GM12878 (cell line): ENCODE data around the gene POLA1. TPM values are rescaled to one million over a fixed set of nuclear protein-coding genes. Genes with fewer than 3 reads are reported as not detected.
A peak's percentile ranks its signal among the peaks of the same experiment; 100 is the strongest.

Source experiments
- ATAC-seq: fragments of 200-7000 bp; cut with Tn5 transposase; 3 replicates; pipeline ENCODE4 v1.9.1; 2020; ENCODE audit warnings: mild to moderate bottlenecking, moderate library complexity
- BruUV-seq: library from RNA; stranded (reverse); fragments of 400-500 nt; replicated peaks from 2 replicates; lab custom pipeline; 2021; lab: Mats Ljungman, UMichigan
- CTCF ChIA-PET: fragments of 300-600 bp; sonication (Branson Sonifier 250); formaldehyde crosslinking; extraction: SDS; loops from one replicate; lab custom pipeline; 2021; ENCODE audit warnings: inconsistent platforms; lab: Yijun Ruan, JAX
- POLR2A ChIA-PET: fragments of 350-600 bp; formaldehyde crosslinking; extraction: SDS; loops from one replicate; lab custom pipeline; 2021; ENCODE audit warnings: inconsistent platforms; lab: Charles Lee
- RAD21 ChIA-PET: fragments of 300-600 bp; sonication (Branson Sonifier 250); formaldehyde crosslinking; loops from one replicate; lab custom pipeline; 2023; ENCODE audit warnings: antibody characterized with exemption; ENCODE audit not compliant: unreplicated experiment; lab: Charles Lee
- SMC1A ChIA-PET: fragments of 300-600 bp; sonication (Branson Sonifier 250); formaldehyde crosslinking; loops from one replicate; lab custom pipeline; 2023; ENCODE audit not compliant: unreplicated experiment, uncharacterized antibody; lab: Charles Lee
- DNase-seq: peaks from one replicate; pipeline ENCODE4 v3.0.0-alpha.2; 2011; ENCODE audit warnings: low read depth, low spot score
- FAIRE-seq: peaks from 3 replicates; lab custom pipeline; 2011; peaks lifted over from hg19 to GRCh38; lab: Jason Lieb, UNC
- H2AFZ ChIP-seq: 2 replicates; pipeline ENCODE4 v1.6.0; 2011; ENCODE audit warnings: low read depth, low read length, control low read depth; ENCODE audit not compliant: control insufficient read depth
- H3K27ac ChIP-seq: 2 replicates; pipeline ENCODE4 v1.5.1; 2011; ENCODE audit warnings: control low read depth; ENCODE audit not compliant: control insufficient read depth, insufficient read depth
- H3K27me3 ChIP-seq, 2 experiments: replicated peaks in 1 of 2; 2 replicates each; pipeline versions ENCODE4 v1.6.0 to v1.6.1; 2011; ENCODE audit warnings: low read length in 1 of 2; ENCODE audit not compliant: control insufficient read depth in 2 of 2, insufficient read depth in 2 of 2
- H3K36me3 ChIP-seq, 2 experiments: 2 replicates each; pipeline ENCODE4 v1.5.1; 2011; ENCODE audit warnings: low read length in 1 of 2; ENCODE audit not compliant: control insufficient read depth in 2 of 2, insufficient read depth in 2 of 2
- H3K4me1 ChIP-seq: 2 replicates; pipeline ENCODE4 v1.6.1; 2011; ENCODE audit warnings: mild to moderate bottlenecking, low read length, moderate library complexity, mixed read lengths; ENCODE audit not compliant: control insufficient read depth, insufficient read depth
- H3K4me2 ChIP-seq: 2 replicates; pipeline ENCODE4 v1.6.0; 2011; ENCODE audit warnings: control low read depth; ENCODE audit not compliant: control insufficient read depth, insufficient read depth
- H3K4me3 ChIP-seq: fragments of 200-600 bp; sonication (generic); 2 replicates; pipeline ENCODE4 v1.5.1; 2016
- H3K79me2 ChIP-seq: 2 replicates; pipeline ENCODE4 v1.6.0; 2011; ENCODE audit warnings: low read length; ENCODE audit not compliant: control insufficient read depth, insufficient read depth
- H3K9ac ChIP-seq: 2 replicates; pipeline ENCODE4 v1.8.0; 2011; ENCODE audit warnings: low read length, control low read depth, mixed read lengths; ENCODE audit not compliant: control insufficient read depth, insufficient read depth
- H3K9me3 ChIP-seq: replicated peaks from 3 replicates; pipeline ENCODE4 v1.5.1; 2011; ENCODE audit warnings: mild to moderate bottlenecking, low read length; ENCODE audit not compliant: control insufficient read depth, insufficient read depth
- H4K20me1 ChIP-seq: 2 replicates; pipeline ENCODE4 v1.6.0; 2011; ENCODE audit not compliant: control insufficient read depth, insufficient read depth
- HDAC6 ChIP-seq: fragments of 200-600 bp; sonication (generic); IDR thresholded peaks from one replicate; pipeline ENCODE4 v1.8.0; 2017; ENCODE audit warnings: antibody characterized with exemption; ENCODE audit not compliant: unreplicated experiment
- NFXL1 ChIP-seq: fragments of 450-650 bp; IDR thresholded peaks from 2 replicates; pipeline ENCODE4 v1.6.1; 2017; ENCODE audit warnings: antibody characterized with exemption, mild to moderate bottlenecking, borderline replicate concordance
- RCOR1 ChIP-seq: conservative IDR thresholded peaks from 2 replicates; pipeline ENCODE4 v1.6.1; 2012; ENCODE audit warnings: low read depth, low read length, improper control_type of control experiment
- SUZ12 ChIP-seq: fragments of 200-600 bp; sonication (generic); IDR thresholded peaks from one replicate; pipeline ENCODE4 v1.6.1; 2018; ENCODE audit warnings: antibody characterized with exemption, mild to moderate bottlenecking; ENCODE audit not compliant: unreplicated experiment
- TAF1 ChIP-seq: IDR thresholded peaks from 2 replicates; pipeline ENCODE4 v1.6.1; 2011; ENCODE audit warnings: mild to moderate bottlenecking, low read depth, low read length, borderline replicate concordance
- WGBS: methylation state at CpG from one replicate; pipeline ENCODE4 v1.1.6; 2016; ENCODE audit warnings: low lambda C conversion rate; ENCODE audit not compliant: insufficient replicate concordance, insufficient coverage; ENCODE audit errors: missing lambda C conversion rate; 5-methylcytosine and 5-hydroxymethylcytosine counted together
- in situ Hi-C: fragments of 300-500 bp; cut with MboI; formaldehyde crosslinking; loops from 9 replicates; pipeline ENCODE4 v1.14.3; 2018; ENCODE audit warnings: mixed read lengths
- intact Hi-C: fragments of 100-400 bp; cut with micrococcal nuclease; formaldehyde crosslinking; loops from one replicate; pipeline ENCODE4 v1.14.2; 2022; ENCODE audit not compliant: unreplicated experiment
- polyA plus RNA-seq, 11 experiments: library from polyadenylated mRNA; depleted of rRNA in 4 of 11; unstranded in 6 of 11; stranded (reverse) in 5 of 11; fragments of >200 nt; fragmentation: Nextera tagmentation in 4 of 11; fragmentation: Illumina TruSeq in 1 of 11; extraction: Ambion mirVana in 4 of 11; extraction: Trizol in 1 of 11; gene quantifications; 1 replicate in 1 of 11; 2 replicates in 10 of 11; pipeline versions ENCODE4 v1.2.1 to v1.2.3, GENCODE V29; 2011 to 2016; ENCODE audit warnings: inconsistent platforms in 2 of 11, missing spikeins in 2 of 11, low read depth in 1 of 11
- total RNA-seq, 4 experiments: library from RNA; depleted of rRNA in 3 of 4; stranded (reverse); fragments of >200 nt in 3 of 4; fragmentation: Illumina TruSeq in 1 of 4; extraction: Trizol in 1 of 4; gene quantifications; 2 replicates each; pipeline versions ENCODE4 v1.2.1 to v1.2.3, GENCODE V29; 2013 to 2021

POLA1 gene
- total and polyA plus RNA-seq, 10 of the 15 experiments (the other 5 are each of a cell fraction or from before 2014, with no cell fraction given) = 6.5 to 34.7 (median 24.8) TPM

GRCh38 chrX:25012433-25012735, 318.7 kb downstream of the POLA1 start:
- TF ChIP-seq HDAC6 (peak; percentile 92), SUZ12 (peak; percentile 22), TAF1 (no peak)
- CTCF ChIA-PET = no interaction called here
- no peak overlapping the region for H2AFZ ChIP-seq
- H3K9ac ChIP-seq = no peak overlapping the region
- 34% methylated on average over 19 of the region's 19 CpGs for WGBS
- SMC1A ChIA-PET = no interaction called here
- DNase-seq (no peak), ATAC-seq (peak; percentile 42; the same call in 2 of the 3 replicates), FAIRE-seq (no peak)
- peaks cover 3 to 12% of the 10 kb centered on the region in 2 experiments for H3K27me3 ChIP-seq
- H3K4me1 ChIP-seq = no peaks in the 10 kb centered on the region
- H4K20me1 ChIP-seq = no peaks in the 10 kb centered on the region
- no peaks in the 10 kb centered on the region for H3K79me2 ChIP-seq
- intact Hi-C loops (no loop called here), in situ Hi-C loops (no loop called here)
- no peaks in the 10 kb centered on the region for H3K36me3 ChIP-seq
- no peaks in the 10 kb centered on the region; the same call in 2 of the 3 replicates for H3K9me3 ChIP-seq
- H3K4me3 ChIP-seq = no peak overlapping the region
- no TSS peak for BruUV-seq
- RAD21 ChIA-PET = no interaction called here
- no peak overlapping the region for H3K27ac ChIP-seq
- peak overlapping the region; percentile 74; the same call in 1 of the 2 replicates for H3K4me2 ChIP-seq
- POLR2A ChIA-PET = no interaction called here

- no peaks in the 10 kb centered on the region for H3K4me1 ChIP-seq
- ChIA-PET SMC1A (no interaction called here), RAD21 (no interaction called here), POLR2A (no interaction called here), CTCF (no interaction called here)
- H3K9me3 ChIP-seq = no peaks in the 10 kb centered on the region; the same call in 2 of the 3 replicates
- H2AFZ ChIP-seq = peak overlapping the region; percentile 15; the same call in 1 of the 2 replicates
- no peak overlapping the region for H3K4me3 ChIP-seq
- H3K27ac ChIP-seq = no peak overlapping the region
- WGBS = 45% methylated on average over 84 of the region's 105 CpGs
- no peaks in the 10 kb centered on the region for H3K36me3 ChIP-seq
- FAIRE-seq (no peak), ATAC-seq (peak; percentile 55), DNase-seq (no peak)
- peak; percentile 11 for TF ChIP-seq SUZ12
- no peak for TF ChIP-seq RCOR1
- 0 out of 2 replicates have a peak, but pooled peaks have one; percentile 25 for TF ChIP-seq NFXL1
- H3K27me3 ChIP-seq = peaks cover 3 to 9% of the 10 kb centered on the region in 2 experiments
- H3K9ac ChIP-seq = no peak overlapping the region
- in situ Hi-C loops = no loop called here
- H4K20me1 ChIP-seq = no peaks in the 10 kb centered on the region
- no peaks in the 10 kb centered on the region for H3K79me2 ChIP-seq
- intact Hi-C loops = no loop called here
- BruUV-seq = no TSS peak
- H3K4me2 ChIP-seq = peak overlapping the region; percentile 74
Observed at GRCh38 chrX:25012793-25013631, 319.3 kb downstream of the POLA1 start.
